ENCODE measurements around the gene LHCGR. TPM values are rescaled to one million over a fixed set of nuclear protein-coding genes. Genes with fewer than 3 reads are reported as not detected.
"Not testable (repeated sequence)": the region's sequence is repeated elsewhere in the genome, so short reads cannot be mapped to it uniquely, and the experiment has no call there.

The LHCGR gene
- total RNA-seq, 2 experiments from 2014 or later = not detected

GRCh38 chr2:48749291-48750127, 6.0 kb downstream of the LHCGR start:
- POLR2A ChIA-PET = no interaction called here
- Mint-ChIP-seq H3K4me3 (no peak overlapping the region), H3K36me3 (ENCODE audit: low read depth) (no peaks in the 10 kb centered on the region), H3K4me1 (ENCODE audit: low read depth) (no peaks in the 10 kb centered on the region), H3K27me3 (peaks cover 6% of the 10 kb centered on the region), H3K9me3 (no peaks in the 10 kb centered on the region), H3K27ac (no peak overlapping the region)
- ATAC-seq (no peak), DNase-seq (no peak)
- no peak for TF ChIP-seq CTCF (IDR thresholded peaks at IDR 0.05)
- CTCF ChIA-PET = no interaction called here
- intact Hi-C loops (cut with micrococcal nuclease) = no loop called here

GRCh38 chr2:48747319-48747718, 8.2 kb downstream of the LHCGR start:
- no peaks in the 10 kb centered on the region for H3K27me3 Mint-ChIP-seq
- no peak overlapping the region for H3K27ac Mint-ChIP-seq
- H3K9me3 Mint-ChIP-seq = no peaks in the 10 kb centered on the region
- H3K36me3 Mint-ChIP-seq (ENCODE audit: low read depth) = no peaks in the 10 kb centered on the region
- ChIA-PET POLR2A (no interaction called here), CTCF (no interaction called here)
- DNase-seq (no peak), ATAC-seq (no peak)
- intact Hi-C loops (cut with micrococcal nuclease) = no loop called here
- no peak for TF ChIP-seq CTCF (IDR thresholded peaks at IDR 0.05)
- H3K4me3 Mint-ChIP-seq = no peak overlapping the region
- no peaks in the 10 kb centered on the region for H3K4me1 Mint-ChIP-seq (ENCODE audit: low read depth)

- CTCF ChIA-PET; POLR2A ChIA-PET; H3K27me3 Mint-ChIP-seq; H3K4me3 Mint-ChIP-seq; H3K36me3 Mint-ChIP-seq (ENCODE audit: low read depth); intact Hi-C loops (cut with micrococcal nuclease); H3K4me1 Mint-ChIP-seq (ENCODE audit: low read depth); H3K27ac Mint-ChIP-seq; H3K9me3 Mint-ChIP-seq; DNase-seq; ATAC-seq: not testable (repeated sequence)
Observed at GRCh38 chr2:48739236-48739635, 16.3 kb downstream of the LHCGR start.

- no peak for TF ChIP-seq CTCF (IDR thresholded peaks at IDR 0.05)
- CTCF ChIA-PET = no interaction called here
- Mint-ChIP-seq H3K36me3 (ENCODE audit: low read depth) (no peaks in the 10 kb centered on the region), H3K9me3 (no peaks in the 10 kb centered on the region), H3K27me3 (peaks cover 6% of the 10 kb centered on the region), H3K4me3 (no peak overlapping the region), H3K27ac (no peak overlapping the region), H3K4me1 (ENCODE audit: low read depth) (no peaks in the 10 kb centered on the region)
- ATAC-seq (no peak), DNase-seq (no peak)
- intact Hi-C loops (cut with micrococcal nuclease) = no loop called here
- POLR2A ChIA-PET = no interaction called here
Observed at GRCh38 chr2:48738806-48739205, 16.7 kb downstream of the LHCGR start.

GRCh38 chr2:48736251-48736650, 19.3 kb downstream of the LHCGR start:
- H3K4me1 Mint-ChIP-seq (ENCODE audit: low read depth) = no peaks in the 10 kb centered on the region

More at GRCh38 chr2:48736251-48736650, 19.3 kb downstream of the LHCGR start:
- no peak for TF ChIP-seq CTCF (IDR thresholded peaks at IDR 0.05)
- H3K27ac Mint-ChIP-seq = no peak overlapping the region
- CTCF ChIA-PET = no interaction called here
- ATAC-seq (no peak), DNase-seq (no peak)
- POLR2A ChIA-PET = interaction anchor here (0.6 kb wide), 1 partner anchor 42 kb away, joined by 3 read pairs; no protein-coding TSS in a partner anchor
- no peaks in the 10 kb centered on the region for H3K9me3 Mint-ChIP-seq
- H3K27me3 Mint-ChIP-seq = peaks cover 6% of the 10 kb centered on the region
- no peaks in the 10 kb centered on the region for H3K36me3 Mint-ChIP-seq (ENCODE audit: low read depth)
- no peak overlapping the region for H3K4me3 Mint-ChIP-seq
- intact Hi-C loops (cut with micrococcal nuclease) = no loop called here
